ENCODE data around the gene ANKRA2.
A peak's percentile ranks its signal among the peaks of the same experiment; 100 is the strongest.
"Not testable (repeated sequence)": the region's sequence is repeated elsewhere in the genome, so short reads cannot be mapped to it uniquely, and the experiment has no call there.

The ANKRA2 gene

DNA sequence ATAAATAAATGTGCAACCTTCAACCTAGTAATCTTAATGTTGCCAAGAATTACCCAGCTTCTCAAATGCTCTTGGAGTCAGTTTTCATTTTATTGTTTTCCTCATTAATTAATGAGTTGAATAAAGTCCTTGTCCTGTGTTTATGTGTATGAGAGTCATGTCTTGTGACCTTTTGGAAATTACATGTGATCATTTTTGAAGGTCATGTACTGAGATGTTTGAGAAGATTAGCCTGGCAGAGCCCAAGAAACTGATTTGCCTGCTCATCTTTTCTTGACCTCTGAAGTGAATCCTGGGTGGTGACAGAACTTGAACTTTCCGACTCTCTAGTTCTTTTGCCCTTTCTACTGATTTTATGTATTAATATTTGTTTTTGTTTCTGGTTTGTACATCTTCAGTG is 15.4 kb downstream of the ANKRA2 start:
- no peak for DNase-seq (ENCODE audit: low read depth)

DNA sequence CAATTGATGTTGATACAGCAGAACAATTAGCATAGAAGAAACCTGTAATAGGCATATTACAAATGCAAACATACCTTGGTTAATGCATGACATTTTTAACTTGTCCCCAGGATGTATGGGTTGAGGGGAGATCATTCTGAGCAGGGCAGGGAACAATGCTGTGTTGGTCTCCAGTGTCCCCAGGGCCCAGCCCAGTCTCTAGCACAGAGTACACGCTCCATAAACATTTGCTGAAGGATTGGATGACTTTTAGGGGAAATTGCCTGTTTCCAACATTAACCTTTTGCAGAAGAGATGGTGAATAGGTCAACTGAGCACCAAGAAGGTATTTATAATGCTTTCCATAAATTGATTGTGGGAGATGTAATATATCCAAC is 20.0 kb downstream of the ANKRA2 start:
- no peak for DNase-seq (ENCODE audit: low read depth)

DNA sequence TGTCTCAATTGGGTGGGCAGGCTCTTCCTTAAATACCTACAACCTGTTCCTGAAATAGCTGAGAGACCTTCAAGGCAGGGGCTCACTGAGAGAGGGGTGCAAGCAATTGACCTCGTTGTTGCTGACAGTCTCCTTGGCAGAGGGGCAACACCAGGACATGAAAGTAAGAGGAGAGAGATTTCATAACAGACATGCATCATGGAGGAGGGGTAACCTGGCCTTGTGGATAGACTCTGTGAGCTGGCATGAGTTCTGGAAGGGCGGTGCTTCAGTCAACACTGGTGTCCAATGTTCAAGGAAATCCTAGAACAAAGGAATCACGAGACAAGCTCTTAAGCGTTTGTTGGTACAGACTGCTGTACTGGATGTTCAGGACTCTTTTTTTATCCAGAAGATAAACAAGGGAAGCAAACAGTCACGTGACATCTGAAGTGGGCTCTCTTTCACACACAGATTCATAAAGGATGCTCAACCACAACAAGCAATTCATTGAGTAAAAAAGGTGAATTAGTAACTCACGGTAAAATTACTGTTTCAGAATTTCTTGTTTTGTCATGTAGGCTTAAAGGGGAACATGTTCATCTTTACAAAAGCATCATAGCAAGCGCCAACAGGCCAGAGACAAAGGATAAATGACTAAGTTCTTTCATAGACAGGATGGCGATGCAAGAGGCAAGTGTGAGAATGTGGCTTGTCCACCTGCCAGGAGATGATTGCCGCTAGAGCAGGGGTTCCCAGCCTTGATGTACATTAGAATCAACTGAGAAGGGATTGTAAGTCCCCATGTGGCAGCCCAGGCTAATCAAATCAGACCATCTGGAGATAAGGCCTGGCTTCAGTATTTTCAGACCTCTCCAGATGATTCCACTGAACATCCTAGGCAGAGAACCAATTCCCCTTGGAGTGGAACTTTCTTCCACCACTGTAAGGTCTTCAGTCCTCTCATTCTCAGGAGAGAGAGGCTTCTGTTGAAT is 20.7 kb downstream of the ANKRA2 start:
- DNase-seq (ENCODE audit: low read depth) = no peak

DNA sequence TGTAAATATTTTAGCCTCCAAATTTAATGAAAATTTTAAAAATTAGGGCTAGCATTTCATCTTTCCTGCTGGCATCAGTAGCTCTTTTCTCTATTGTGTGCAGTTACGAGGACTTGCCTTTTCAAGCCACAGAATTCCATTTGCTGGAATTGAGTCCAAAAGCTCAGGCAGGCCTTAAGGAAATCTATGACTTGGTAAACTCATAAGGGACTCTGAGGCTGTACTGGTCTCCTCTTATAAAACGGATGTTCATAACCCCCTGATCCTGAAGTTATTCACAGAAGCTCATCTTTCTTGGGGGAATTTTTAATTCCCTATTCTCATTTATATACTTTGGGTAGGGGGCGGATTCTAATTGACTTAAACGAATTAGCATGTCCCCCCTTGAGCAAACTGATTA is 23.4 kb downstream of the ANKRA2 start:
- no peak for DNase-seq (ENCODE audit: low read depth)

DNA sequence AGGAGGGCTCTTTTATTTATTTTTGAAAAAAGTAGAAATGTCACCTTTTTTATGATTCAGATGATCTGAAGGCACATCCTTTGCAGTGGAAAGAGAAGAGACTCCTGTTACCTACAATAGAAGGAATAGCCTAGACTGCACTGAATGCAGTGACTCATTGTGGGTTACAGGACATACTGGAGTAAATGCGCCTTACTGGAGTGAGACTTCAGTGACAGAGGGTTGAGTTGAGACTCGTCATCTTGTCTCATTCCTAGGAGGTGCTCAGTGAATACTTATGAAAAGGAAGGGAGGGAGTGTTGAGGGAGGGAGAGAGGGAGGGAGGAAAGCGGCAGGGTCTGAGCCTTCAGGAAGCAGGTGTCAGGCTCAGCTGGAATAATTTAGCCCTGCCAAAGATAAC is 25.2 kb downstream of the ANKRA2 start:
- DNase-seq (ENCODE audit: low read depth) = no peak

DNA sequence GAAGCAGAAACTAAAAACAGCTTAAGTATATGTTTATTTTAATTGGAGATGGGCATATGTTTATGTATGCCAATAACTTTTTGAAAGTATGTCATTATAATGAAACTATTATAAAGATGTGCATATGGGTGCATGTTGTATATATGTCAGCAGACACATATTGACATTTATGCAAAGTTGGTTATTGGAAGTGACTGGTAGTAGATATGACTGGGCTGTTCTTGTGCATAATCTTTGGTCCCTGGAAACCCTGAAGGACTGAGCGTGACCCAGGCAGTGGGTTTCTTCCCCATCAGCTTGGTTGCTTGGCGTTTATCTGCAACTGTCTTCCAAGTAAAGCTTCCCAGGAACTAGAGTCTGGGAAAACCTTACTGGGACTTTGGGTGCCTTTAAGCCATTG is 25.7 kb downstream of the ANKRA2 start:
- no peak for DNase-seq (ENCODE audit: low read depth)

DNA sequence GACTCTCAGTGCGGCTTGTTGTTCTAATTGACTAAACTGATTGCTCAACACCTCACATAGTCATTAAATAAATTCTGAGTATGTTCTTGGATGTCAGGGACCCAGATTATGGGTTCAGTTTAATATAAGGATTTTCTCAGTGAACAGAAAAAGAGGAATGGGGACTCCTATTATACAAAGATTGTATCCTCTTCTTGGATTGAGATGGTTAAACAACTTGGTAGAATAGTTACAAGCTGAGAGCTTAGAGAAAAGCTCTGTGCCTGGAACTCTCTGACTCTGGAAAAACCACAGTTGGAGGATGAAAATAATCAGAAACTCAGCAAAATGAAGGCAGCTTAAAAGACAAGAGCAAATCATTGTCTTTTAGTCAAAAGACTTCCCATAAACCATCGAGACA is 30.5 kb downstream of the ANKRA2 start:
- DNase-seq (ENCODE audit: low read depth) = no peak

DNA sequence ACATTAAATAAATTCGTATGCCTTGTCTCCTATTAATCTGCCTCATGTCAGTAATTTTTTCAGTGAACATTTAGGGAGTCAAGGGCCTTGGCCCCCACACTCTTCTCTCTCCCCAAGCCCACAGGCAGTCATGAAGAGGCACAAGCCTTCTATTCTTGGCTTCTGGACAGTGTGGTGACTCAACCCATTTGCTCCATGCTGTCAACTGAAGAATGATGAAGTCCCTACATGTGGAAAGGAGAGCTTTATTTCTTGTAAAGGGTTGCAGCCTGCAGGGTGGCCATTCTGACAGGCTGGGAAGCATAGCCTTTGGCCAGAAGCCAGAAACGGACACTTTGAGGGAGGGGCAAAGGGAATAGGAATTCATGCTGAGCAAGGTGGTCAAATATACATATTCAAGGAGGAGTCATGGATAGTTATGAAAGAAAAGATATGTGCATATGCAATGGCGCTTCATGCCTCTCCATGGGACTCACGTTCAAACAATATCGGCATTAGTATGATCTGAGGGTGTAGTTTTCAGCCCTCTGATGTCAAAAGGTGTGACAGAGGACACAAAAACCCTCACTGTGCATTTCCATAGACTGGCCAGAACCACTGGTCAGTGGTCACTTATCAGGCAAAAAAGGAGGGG is 31.3 kb downstream of the ANKRA2 start:
- DNase-seq (ENCODE audit: low read depth) = peak; percentile 40

DNA sequence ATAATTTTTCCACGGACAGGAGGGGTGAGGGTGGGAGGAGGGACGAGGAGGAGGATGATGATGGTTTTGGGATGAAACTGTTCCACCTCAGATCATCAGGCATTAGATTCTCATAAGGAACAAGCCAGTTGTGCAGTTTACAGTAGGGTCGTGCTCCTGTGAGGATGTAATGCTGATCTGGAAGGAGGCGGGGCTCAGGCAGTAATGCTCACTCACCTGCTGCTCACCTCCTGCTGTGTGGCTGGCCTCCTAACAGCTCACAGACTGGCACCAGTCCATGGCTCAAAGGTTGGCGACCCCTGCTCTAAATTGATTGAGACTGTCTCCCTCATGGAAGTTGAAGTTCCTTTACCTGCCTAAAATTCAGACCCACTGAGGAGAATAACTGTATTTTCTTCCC is 33.2 kb downstream of the ANKRA2 start:
- no peak for DNase-seq (ENCODE audit: low read depth)

DNA sequence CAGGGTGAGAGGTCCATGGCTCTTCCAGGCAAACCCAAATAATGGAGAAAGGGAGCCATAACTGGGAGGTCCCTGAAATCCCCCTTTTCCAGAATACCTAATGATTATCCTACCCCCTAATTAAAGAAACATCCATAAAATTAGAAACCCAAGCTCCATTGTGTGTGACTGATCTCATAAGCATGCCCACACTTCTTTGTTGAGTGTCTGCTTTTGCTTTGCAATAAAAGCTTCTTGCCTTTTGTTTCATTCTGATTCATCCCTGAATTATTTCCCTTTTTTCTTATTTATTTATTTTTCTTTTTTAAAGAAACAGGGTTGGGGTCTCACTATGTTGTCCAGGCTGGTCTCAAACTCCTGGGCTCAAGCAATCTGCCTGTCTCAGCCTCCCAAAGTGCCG is 34.1 kb downstream of the ANKRA2 start:
- DNase-seq (ENCODE audit: low read depth) = no peak

DNA sequence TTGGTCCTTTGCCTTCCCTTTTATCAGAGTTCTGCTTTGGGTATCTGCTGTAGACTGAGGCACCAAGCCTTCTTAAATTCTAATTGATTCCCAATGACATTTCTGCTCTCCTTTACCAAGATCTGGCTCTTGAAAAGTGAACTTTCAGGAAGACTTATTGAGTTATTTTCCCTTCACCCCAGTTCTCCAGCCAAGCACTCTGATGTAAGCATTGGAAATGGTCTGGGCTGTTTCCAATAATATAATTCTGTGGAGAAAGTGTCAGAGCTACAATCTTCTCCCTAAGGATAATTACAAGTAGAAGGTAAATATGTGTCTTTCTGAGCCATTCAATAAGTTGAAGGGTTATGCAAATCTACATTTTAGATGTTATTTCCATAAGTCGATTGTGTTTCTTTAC is 36.4 kb downstream of the ANKRA2 start:
- DNase-seq (ENCODE audit: low read depth) = no peak

DNA sequence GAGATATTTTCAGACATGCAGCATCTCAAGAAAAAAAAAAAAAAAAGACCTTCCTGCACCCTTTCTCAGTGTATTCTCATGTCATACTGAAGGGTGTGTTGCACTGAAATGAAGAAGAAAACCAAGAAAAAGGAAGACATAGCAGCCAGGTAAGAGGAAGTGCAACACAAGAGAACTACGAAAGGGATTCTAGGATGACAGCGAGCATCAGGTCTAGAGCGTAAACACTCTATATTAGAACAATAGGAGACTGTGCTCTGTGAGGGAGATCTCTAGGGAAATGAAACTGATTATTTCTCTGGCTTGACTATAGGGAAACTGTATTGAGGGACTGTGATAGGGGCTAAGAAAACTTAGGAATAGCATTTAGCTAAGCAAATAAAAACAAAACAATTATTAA is 37.2 kb downstream of the ANKRA2 start:
- no peak for DNase-seq (ENCODE audit: low read depth)

DNA sequence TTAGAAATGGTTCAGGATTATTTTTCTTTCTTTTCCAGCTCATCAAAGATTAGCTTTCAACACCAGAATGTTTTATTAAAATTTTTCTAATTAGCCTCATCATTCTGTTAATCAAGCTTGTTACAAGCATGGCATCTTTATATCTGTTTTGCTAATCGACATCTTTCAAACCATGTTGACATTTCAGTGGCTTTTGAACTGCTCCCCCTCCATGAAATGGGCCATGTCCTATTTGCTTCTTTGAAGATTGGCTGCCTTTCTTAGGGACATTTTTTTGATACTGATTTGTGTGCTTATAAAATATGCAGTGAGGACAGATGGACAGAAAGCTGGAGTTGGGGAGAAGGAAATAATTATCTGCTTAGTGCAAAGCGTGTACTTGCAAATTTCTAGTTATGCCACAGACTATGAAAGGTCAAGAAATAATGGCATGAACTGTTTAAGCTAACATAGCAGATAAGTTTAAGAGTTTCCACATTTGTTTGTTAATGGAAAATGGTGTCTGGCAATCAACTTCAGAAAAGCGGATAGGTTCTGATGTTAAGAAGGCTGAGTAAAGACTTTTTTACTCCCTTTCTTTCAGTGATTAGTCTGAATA is 39.7 kb downstream of the ANKRA2 start:
- DNase-seq (ENCODE audit: low read depth) = no peak

DNA sequence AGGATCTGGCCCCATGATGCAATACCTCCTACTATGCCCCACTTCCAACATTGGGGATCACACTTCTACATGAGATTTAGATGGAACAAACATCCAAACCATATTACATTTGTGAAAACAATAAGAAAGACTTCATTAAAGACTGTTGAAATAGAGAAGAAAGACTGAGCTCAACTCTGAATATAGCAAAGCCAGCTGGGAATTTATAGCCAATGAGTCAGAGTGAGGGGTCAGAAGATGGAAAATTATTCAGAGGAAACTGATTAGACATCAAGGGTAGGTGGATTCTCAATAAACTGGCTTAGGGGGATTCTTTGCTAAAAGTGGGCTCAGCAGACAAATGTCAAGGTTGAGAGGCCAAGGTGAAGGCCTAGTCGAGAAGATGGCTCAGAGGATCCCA is 41.6 kb downstream of the ANKRA2 start:
- no peak for DNase-seq (ENCODE audit: low read depth)

DNA sequence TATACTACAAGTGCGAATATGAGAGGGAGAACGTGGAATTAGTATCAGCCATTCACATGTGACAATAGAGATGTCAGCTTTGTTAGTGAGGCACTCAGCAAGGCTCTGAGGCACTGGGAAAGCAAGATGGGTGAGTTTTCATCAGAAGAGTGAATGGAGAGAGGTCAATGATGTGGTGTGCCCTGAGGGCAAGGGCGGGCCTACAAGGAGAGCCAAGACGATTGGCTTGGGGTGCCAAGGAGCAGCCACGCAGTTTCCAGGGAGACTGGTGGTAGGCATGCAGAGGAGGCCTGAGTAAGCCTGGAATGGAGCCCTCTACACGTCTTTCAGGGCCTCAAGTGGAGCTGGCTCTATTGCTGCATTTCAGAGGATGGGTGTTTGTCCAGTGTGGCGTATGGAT is 42.5 kb downstream of the ANKRA2 start:
- no peak for DNase-seq (ENCODE audit: low read depth)

DNA sequence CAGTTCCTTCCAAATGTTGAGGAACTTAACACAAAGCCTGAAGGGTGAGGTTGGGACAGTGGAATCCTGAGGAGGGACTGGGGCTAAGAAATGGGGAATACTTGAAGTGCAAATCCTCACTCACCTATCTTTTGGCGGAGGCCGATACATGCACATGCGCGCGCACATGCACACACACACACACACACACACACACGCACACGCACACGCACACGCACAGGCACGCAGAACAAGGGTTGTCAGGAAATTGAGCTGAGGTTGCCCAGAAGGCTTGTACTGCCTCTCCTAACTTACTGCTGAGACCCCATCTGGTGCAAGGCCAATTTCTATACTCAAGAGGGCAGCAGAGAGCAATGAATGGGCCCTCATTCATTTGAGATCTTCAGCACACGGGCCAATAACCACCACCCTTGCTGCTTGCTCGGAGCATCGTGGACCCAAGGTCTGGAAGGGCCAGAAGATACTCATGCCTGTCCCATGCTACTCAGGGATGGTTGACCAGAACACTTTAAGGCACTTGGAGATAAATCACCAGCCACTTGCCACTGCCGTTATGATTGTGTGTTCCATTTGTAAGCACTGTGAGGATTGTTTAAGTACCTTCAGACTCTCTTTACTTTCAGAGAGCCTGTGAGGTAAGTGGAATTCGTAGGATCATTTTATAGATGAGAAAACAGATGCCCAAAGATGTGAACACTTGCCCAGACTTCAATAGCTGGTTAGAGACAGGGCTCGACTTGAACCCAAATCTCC is 45.7 kb downstream of the ANKRA2 start:
- peak; percentile 37 for DNase-seq (ENCODE audit: low read depth)

DNA sequence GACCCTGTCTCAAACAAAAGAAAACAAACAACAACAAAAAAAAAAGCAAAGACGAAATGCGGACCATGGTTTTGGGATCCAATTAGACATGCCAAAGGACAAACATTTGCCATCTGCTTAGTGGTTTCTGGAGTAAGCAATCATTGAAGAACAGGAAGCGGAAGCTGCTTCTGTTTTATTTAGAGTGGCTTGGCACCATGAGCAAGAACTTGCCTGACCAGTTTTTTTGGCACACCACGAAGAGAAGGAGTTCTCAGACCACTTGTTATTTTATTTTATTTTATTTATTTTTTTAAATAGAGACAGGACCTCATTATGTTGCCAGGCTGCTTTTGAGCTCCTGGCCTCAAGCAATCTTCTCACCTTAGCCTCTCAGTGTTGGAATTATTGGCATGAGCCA is 50.2 kb downstream of the ANKRA2 start:
- no peak for DNase-seq (ENCODE audit: low read depth)

DNA sequence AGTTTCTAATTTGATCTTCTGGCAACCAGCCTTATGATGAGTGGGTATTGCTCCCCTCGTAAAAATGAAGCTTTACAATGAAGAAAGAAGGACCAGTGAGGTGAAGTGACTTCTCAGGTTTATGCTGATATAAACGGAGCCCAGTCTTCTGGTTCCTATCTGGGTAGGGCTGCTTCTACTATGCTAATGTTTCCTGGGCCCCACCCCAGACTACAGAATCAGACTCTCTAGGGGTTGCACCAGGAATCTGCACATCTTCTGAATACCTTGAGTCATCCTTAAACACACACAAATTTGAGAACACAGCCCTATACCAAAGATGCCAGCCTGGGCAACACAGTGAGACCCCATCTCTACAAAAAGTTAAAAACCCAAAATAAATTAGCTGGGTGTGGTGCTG is 51.0 kb downstream of the ANKRA2 start:
- DNase-seq (ENCODE audit: low read depth) = no peak

DNA sequence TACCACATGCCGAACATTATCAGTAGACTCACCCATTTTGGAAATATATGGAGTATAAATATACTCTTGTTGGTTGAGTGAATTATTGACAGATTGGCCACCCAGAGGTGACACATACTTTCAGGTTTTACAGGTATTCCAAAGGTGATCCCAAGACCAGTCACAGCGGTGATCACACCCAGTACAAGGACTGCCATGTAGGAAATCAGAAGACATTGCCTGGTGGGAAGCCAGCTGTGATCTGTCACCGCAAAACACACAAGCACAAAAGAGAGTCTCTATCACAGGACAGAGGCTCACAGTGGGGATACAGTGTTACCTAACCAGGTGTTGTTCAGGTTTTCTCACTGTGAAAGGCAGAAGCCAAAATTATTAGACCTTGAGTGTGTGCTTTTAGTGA is 51.4 kb downstream of the ANKRA2 start:
- DNase-seq (ENCODE audit: low read depth) = no peak

DNA sequence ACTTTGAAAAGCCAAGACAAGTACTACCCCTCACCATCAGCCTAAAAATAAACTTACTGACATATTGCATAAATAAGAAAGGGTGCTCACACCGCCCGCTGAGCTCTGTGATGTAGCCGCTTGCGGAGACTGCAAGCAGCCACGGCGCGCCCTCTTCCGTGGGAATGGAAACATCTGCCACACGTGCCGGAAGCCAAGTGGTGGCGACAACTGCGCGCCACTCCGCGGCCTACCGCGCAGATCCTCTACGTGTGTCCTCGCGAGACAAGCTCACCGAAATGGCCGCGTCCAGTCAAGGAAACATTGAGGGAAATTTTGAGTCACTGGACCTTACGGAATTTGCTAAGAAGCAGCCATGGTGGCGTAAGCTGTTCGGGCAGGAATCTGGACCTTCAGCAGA is 56.9 kb downstream of the ANKRA2 start:
- not testable (repeated sequence) for DNase-seq (ENCODE audit: low read depth)

DNA sequence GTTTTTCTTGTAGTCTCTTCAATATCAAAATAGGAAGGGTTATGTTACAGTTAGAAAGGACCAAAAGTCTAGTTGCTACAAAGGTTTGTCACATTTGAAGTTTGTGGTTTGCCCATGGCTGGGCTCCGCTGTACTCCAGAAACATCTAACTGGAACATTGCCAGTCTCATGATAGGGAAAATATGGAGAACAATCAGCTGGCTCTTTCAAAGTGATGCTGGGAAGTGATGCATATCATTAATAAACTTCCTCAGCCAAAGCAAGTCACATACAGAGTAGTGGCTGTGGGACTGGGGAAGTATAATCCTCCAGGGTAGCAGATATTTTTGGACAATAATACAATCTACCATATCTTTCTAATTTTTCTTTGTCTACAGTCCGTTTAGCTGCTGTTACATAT is 58.4 kb downstream of the ANKRA2 start:
- no peak for DNase-seq (ENCODE audit: low read depth)

DNA sequence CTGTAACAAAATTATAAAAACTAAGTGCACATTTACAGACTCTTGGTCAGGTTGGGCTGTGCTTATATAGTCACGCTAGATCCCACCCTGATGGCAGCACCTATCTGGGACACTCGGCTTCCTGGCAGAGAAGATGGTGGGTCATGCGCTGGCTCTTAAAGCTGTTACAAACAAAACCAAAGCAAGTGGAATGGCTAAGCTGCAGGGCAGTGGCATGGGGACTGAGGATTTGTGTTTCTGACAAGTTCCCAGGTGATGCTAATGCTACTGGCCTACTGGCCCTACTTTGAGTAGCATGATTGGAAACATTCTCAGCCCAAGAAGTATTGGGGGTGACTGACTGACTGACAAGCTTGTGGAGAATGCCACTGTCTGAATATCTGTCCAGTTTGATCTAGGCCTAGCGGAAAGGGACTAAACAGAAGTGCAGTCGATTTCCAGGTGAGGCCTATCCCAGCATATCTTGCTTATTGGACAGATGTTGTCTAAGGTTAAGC is 58.9 kb downstream of the ANKRA2 start:
- DNase-seq (ENCODE audit: low read depth) = no peak

All from GM04503 (cell line).